ENCODE data around the gene FER1L5.

FER1L5 gene

DNA sequence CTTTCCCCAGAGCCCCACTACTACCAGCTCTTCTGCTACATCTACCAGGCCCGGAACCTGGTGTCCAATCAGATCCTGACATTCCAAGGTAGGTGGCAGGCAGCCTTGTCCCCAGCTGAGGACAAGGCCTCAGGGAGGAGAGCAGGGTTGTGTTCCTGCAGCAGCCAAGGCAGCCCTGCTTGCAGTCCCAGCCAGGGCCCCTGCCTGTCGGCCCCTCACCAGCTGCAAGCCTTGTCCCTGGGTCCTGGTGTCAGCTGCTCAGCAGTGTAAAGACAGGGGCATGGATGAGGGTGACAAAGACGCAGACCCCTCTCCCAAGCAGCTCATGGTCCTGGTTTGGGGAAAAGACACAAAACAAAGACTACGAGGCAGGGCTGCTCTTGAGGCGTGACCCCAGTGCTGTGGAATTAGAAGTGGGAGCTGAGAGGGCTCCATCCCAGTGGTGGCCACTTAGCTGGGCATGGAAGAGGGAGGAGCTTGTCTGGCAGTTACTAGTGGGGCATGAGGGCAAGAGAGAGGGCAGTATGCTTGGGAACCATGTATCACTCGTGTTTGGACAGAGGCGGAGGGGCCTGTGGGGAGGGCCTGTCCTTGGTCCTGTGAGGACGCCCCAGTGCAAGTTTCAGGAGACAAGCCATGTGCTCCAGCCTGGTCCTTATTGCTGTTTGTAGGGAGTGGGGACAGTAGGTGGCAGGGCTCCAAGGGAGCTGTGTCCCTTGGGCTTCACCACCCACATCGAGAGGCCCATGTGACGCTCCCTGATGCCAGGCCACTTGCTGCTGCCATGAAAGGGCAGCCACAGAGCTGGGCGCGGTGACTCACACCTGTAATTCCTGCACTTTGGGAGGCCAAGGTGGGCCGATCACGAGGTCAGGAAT lies 49.8 kb downstream of the FER1L5 start:
- TF ChIP-seq, protein P1, sequence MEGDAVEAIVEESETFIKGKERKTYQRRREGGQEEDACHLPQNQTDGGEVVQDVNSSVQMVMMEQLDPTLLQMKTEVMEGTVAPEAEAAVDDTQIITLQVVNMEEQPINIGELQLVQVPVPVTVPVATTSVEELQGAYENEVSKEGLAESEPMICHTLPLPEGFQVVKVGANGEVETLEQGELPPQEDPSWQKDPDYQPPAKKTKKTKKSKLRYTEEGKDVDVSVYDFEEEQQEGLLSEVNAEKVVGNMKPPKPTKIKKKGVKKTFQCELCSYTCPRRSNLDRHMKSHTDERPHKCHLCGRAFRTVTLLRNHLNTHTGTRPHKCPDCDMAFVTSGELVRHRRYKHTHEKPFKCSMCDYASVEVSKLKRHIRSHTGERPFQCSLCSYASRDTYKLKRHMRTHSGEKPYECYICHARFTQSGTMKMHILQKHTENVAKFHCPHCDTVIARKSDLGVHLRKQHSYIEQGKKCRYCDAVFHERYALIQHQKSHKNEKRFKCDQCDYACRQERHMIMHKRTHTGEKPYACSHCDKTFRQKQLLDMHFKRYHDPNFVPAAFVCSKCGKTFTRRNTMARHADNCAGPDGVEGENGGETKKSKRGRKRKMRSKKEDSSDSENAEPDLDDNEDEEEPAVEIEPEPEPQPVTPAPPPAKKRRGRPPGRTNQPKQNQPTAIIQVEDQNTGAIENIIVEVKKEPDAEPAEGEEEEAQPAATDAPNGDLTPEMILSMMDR (IDR thresholded peaks at IDR 0.05; ENCODE audit: borderline replicate concordance, insufficient read depth, low read depth, low read length) = no peak
- no peak overlapping the region for H3K4me3 ChIP-seq (ENCODE audit: low read depth, low read length)

GRCh38 chr2:96693286-96694200 lies 51.0 kb downstream of the FER1L5 start:
- H3K4me3 ChIP-seq (ENCODE audit: low read depth, low read length) = no peak overlapping the region
- TF ChIP-seq, protein P1 (IDR thresholded peaks at IDR 0.05; ENCODE audit: borderline replicate concordance, insufficient read depth, low read depth, low read length) = no peak

DNA sequence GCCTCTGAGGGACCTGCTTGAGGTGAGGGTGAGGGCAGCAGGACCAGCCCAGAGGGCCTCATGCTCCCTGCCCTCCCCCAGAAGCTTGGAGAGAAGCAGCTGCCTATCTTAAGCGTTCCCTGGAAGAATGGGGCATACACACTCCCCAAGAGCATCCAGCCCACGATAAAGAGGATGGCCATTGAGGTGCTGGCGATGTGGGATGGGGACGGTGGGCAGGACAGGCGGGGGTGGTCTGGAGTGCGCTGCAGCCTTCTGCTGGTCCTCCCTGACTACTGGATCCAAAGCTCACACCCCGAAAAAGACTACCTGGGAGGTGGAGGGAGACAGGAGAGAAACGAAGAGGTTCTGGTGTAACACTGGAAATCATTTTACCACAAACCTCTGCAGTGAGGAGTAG lies 51.7 kb downstream of the FER1L5 start:
- TF ChIP-seq, protein P1 (IDR thresholded peaks at IDR 0.05; ENCODE audit: borderline replicate concordance, insufficient read depth, low read depth, low read length) = no peak
- H3K4me3 ChIP-seq (ENCODE audit: low read depth, low read length) = no peak overlapping the region

DNA sequence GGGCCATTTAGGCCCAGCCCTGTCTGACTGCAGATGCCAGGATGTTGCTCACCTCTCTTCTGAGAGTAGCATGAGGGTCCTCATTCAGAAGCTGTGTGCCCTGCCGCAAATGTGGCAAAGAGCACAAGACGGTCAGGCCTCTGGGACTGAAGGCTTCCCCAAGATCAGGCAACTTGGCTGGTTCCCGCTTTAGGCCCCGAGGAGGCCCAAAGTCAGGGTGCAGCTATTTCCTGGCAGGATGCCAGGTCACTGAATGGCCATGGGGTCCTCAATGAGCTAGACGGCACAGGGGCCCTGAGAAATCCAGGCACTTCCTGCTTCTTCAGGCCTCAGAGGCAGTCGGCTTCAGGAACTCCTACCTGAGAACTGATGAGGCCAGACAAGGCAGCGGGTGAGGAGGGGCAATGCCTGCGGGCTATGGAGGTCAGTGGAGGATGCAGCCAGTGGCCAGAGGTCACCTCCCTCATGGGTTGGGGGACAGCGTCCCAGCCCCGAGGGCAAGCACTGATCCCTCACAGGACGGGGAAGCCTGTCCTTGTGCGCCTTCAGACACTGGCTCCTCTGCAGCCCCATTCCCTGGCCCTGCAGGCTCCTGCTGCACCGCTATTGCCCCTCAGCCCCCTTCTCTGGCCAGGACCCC lies 52.4 kb downstream of the FER1L5 start:
- TF ChIP-seq, protein P1 (IDR thresholded peaks at IDR 0.05; ENCODE audit: borderline replicate concordance, insufficient read depth, low read depth, low read length) = no peak
- no peak overlapping the region for H3K4me3 ChIP-seq (ENCODE audit: low read depth, low read length)

GRCh38 chr2:96695602-96696001 lies 53.0 kb downstream of the FER1L5 start:
- TF ChIP-seq, protein P1 (IDR thresholded peaks at IDR 0.05; ENCODE audit: borderline replicate concordance, insufficient read depth, low read depth, low read length) = no peak
- no peak overlapping the region for H3K4me3 ChIP-seq (ENCODE audit: low read depth, low read length)

DNA sequence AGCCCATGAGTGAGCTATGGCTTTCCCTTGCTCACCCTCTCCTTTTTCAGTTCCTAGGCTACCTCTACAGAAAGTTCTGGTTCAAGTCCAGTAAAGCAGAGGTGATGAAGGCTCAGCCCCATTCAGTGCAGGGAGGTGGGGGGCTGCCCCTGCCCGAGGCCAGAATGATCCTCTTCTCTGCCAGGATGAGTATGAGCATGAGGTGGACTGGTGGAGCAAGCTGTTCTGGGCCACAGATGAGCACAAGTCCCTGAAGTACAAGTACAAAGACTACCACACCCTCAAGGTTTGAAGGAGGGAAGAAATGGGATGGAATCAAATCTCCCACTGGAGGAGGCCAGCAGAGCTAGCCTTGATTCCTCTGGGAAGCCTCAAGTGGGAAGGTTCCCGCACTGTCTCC lies 54.9 kb downstream of the FER1L5 start:
- no peak overlapping the region for H3K4me3 ChIP-seq (ENCODE audit: low read depth, low read length)
- TF ChIP-seq, protein P1 (IDR thresholded peaks at IDR 0.05; ENCODE audit: borderline replicate concordance, insufficient read depth, low read depth, low read length) = no peak
